Kidney capillary endothelial cell (primary cell): ENCODE measurements around the gene VWA1.
"Not testable (repeated sequence)": the region's sequence is repeated elsewhere in the genome, so short reads cannot be mapped to it uniquely, and the experiment has no call there.

Experiments used
- DNase-seq: peaks from one replicate; pipeline ENCODE4 v3.0.0-alpha.2; 2018; ENCODE audit warnings: low spot score

Gene VWA1

DNA sequence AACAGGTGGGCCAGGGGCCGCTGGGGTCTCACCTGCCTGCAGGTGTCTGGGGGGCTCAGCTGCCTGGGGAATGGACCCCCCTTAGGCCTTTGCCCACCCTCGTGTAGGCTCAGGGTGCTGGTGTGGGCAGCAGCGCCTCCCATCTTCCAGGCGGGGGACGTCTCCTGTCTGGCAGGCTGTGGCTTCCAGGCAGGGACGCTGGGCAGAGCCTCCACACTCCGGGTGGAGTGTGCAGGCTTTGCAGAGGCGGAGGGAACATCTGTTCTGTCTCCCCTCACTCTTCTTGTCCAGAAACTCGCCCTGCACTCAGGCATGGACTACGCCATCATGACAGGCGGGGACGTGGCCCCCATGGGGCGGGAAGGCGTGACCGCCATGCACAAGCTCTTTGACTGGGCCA is 20.4 kb downstream of the VWA1 start:
- not testable (repeated sequence) for DNase-seq

DNA sequence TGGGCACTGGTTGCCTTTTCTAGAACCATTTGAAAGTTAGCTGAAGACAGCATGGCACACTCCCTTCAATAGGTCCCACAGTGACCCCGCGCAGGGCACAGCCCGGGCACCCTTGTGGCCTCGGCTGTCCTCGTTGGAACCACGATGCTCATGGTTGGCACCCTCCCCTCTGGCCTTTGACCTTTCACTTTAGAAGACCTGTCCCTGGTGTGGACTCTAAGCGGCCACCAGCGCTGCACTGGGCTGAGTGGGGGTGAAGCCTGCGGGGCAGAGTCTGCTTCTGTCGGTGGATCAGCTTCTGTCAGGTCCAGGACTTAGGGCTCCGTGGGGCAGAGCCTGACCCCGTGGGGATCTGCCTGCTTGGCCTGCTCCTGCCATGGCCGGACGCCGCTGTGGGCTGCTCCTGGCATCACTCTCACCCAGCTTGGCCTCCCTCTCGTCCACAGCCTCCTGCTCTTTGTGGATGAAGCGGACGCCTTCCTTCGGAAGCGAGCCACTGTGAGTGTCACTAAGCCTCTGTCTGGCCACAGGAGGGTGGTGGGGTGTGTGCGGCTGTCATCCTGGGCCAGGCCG is 21.3 kb downstream of the VWA1 start:
- DNase-seq = not testable (repeated sequence)

DNA sequence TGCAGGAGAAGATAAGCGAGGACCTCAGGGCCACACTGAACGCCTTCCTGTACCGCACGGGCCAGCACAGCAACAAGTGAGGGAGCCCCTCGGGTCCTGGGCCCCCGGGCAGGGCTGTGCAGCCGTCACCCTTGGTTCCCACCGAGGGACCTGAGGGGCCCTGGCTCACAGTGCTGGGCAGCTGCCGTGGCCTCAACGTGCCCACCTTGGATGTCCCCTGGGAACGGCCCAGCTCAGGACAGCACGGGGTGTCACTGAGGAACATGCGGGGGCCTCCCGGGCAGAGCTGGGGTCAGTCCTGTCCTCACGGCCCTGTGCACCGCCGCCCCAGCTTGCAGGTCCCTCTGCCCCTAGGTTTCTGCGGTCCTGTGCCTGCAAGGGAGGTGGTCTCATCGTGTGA is 23.7 kb downstream of the VWA1 start:
- not testable (repeated sequence) for DNase-seq

DNA sequence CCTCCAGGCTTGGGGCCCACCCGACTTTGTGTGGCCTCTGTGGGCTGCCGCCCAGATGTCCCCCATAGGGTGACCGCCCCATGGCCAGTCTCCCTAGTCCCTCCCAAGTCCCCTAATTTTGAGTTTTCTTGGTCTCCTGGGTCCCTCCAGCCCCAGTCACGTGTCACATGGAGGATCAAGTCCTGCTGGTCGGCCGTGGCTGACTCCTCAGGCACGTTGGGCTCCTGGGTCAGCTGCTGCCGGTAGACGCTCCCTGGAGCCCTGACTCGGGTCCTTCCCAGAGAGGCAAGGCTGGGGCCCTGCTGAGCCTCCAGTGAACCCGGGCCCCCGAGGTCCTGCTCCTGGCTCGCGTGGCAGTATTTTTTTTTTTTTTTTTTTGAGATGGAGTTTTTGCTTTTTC is 24.2 kb downstream of the VWA1 start:
- not testable (repeated sequence) for DNase-seq

DNA sequence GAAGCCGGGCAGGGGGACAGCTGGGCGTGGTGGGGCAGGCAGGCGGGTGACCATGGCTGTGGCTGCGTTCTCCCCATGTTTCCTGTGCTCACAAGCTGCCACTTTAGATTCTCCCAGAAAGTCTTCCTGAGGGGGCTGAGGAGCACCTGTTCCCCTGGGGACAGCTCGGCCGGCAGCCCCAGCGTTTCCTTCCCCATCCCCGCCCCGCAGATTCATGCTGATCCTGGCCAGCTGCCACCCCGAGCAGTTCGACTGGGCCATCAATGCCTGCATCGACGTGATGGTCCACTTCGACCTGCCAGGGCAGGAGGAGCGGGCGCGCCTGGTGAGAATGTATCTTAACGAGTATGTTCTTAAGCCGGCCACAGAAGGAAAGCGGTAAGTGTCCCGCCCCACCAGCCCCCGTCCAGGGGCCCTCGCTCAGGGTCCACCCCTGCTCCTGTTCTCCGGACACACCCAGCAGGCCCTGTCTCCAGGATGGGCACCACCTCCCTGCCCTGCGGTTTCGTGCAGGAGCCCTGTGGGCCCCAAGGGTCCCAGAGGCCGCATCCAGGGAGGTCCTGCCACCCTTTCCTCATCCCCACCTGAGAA is 25.1 kb downstream of the VWA1 start:
- DNase-seq = no peak

DNA sequence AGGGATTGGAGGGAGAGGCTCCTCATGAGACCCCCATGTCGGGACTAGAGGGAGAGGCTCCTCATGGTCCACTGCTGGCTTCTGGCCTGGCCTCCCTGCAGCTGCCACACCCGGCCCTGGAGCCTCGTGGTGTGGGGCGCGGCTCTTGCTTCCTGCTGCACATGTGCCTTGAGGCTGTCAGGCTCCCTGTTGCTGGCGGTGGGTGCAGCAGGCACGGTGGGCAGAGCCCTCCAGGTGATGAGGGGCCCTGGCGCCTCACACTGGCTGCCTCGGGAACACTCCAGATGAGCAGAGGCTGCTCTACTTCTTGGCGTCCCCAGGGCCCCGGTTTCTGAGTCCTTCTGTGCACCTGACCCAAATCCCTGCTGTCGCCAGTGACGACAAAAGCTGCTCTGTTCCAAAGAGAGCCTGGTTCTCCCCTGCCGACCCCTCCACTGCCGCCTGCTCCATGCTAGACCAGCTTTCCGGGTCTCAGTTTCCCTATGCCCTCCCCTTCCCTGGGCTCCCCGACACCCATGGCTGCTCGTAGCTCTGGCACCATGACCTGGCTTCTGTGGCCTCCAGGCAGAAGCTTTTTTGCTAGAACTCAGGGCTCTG is 26.3 kb downstream of the VWA1 start:
- DNase-seq = no peak

DNA sequence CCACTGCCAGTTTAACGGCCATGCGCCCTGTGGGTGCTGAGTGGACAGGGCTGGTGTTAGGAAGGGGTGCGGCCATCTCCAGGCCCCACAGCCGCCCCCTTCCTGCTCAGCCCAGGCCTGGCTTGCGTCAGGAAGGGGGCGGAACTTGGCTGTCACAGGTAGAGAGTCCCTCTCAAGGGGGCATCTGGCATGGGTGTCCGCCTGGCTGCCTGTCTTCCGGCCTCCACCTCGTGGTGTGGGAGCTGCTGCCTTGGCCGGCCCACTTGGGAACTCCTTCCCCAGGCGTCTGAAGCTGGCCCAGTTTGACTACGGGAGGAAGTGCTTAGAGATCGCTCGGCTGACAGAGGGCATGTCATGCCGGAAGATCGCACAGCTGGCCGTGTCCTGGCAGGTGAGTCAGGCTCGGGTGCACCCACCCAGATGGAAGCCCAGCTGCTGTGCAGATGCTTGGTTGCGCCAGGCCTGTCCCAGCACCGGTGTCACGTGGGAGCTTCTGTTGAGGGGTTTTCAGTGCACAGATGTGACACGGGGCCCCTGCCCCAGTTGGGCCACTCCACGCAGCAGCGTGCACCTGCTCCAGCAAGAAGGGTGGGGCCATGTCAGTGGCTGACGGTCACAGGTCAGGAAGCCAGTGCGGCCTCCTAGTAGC is 27.0 kb downstream of the VWA1 start:
- peak; percentile 51 for DNase-seq

DNA sequence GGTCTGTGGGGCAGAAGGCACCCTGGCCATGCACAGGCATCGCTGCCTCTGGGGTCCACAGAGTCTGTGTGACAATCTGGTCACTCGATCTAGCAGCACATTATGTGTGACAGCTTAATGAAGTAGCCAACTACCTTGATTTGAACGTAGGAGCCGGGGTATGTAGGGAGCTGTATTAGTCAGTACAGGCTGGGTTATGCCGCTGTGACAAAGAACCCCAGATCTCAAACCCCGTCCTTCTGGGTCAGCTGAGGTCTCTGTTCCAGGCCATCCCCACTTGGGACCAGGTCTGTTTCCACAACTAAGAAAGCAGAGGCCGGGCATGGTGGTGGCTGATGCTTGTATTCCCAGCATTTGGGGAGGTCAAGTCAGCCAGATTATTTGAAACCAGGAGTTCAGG is 27.8 kb downstream of the VWA1 start:
- no peak for DNase-seq

DNA sequence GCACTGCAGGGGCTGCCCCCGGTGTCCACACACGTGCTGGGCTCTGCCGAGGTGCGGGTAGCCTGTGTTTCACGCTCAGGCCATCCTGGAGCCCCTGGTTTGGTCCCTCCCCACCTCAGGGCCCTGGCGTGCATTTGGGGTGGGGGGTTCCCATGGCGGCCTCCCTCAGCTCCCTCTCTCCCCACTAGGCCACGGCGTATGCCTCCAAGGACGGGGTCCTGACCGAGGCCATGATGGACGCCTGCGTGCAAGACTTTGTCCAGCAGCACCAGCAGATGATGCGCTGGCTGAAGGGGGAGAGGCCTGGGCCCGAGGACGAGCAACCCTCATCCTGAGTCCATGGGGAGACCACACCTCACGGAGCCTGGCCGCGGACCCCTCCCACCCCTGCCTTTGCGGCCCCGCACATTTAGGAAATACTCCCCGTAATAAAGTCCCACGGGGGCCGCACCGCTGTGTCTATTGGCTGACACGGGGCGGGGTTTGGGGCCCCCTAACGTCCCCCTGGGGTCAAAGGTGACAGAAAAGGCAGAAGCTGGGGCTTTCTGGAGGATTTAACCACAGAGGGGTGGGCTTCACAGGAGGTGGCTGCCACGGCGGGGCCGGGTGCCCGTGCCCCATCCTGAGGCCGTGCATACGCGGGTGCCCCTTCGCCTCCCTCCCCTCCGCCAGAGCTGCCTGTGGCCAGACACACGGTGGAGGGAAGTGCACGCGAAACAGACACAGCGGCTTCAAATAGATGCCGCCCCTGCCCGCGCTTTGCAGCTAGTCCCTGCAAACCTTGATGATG is 32.9 kb downstream of the VWA1 start:
- not testable (repeated sequence) for DNase-seq

DNA sequence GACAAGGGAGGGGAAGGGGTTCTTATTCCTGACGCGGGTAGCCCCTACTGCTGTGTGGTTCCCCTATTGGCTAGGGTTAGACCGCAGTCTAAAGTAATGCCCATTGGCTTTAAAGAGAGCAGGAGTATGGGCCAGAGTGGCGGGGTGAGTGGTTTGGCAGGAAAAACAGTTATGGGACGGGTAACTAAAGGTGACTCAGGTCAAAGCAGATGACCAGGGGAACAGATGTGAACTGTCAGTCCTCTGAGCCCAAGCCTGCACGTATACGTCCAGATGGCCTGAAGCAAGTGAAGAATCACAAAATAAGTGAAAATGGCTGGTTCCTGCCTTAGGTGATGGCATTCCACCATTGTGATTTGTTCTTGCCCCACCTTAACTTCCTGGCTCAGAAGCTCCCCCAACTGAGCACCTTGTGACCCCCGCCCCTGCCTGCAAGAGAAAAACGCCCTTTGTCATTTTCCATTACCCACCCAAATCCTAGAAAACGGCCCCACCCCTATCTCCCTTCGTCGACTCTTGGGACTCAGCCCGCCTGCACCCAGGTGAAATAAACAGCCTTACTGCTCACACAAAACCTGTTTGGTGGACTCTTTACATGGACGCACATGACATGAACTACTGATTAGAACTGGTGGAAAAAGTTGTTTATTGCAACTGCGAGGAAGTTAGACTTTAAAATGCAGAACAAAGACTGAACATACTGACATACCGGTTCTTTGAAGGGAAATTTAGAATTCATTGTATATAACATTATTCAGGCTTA is 35.3 kb downstream of the VWA1 start:
- peak; percentile 9 for DNase-seq

DNA sequence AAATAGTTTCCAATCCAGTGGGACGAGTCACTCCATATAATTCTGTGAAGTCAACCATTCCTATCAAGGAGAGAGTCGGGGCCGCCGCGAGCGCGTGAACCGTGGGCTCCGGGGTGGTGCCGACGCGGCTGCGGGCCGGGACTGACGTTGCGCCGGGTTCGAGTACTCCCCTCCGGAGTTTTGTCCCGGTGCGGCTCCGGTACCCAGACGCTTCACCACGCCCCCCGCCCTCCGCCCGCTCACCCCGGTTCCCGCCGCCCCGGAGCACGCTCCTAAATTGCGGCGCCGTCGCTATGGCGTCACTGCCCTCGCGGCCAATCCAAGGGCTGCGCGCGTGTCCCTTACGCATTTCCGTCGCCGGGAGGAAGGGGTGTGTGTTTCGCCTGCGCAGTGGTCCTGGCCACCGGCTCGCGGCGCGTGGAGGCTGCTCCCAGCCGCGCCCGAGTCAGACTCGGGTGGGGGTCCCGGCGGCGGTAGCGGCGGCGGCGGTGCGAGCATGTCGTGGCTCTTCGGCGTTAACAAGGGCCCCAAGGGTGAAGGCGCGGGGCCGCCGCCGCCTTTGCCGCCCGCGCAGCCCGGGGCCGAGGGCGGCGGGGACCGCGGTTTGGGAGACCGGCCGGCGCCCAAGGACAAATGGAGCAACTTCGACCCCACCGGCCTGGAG is 36.0 kb downstream of the VWA1 start, which contains the start of gene ATAD3B:
Gene ATAD3B (plus strand): TSS at position 377 of the 664 bp plus-strand sequence. CDS start 120 bp downstream, at position 497.
- peak; percentile 79 for DNase-seq

DNA sequence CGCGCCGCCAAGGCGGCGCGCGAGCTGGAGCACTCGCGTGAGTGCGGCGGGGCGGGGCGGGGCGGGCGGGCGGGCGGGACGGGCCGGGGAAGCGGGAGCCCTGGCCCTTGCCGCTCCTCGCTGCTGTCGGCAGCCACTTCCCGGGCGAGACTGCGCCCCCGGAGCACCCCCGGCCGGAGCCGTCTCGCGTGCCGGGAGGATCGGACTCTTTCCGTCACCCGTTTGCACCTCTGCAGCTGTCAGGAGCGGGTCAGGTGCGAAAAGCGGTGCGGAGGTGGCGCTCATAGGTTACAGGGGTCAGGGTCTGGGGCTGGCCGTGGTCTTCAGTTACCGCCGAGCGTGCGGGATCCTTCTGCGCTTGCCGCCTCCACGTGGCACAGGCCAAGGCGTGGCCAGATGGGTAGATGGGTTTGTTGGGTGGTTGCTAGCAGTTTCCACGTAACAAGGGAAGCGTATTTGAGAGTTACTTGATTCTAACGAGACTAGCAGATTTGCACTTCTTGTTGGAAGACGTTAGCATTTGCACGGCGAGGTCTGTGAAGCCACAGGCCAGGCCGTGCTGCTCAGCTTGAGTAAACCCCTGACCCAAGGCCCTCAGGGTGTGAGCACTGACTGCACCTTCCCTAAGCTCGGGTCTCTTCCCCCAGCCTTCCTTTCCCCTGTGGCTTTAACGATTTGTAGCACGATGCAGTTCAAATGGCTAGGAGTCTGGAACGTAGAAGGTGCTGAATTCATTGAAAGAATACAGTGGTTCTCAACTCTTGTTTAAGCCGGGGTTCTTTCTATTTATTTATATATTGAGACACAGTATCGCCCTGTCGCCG is 36.8 kb downstream of the VWA1 start:
- DNase-seq = peak; percentile 7

DNA sequence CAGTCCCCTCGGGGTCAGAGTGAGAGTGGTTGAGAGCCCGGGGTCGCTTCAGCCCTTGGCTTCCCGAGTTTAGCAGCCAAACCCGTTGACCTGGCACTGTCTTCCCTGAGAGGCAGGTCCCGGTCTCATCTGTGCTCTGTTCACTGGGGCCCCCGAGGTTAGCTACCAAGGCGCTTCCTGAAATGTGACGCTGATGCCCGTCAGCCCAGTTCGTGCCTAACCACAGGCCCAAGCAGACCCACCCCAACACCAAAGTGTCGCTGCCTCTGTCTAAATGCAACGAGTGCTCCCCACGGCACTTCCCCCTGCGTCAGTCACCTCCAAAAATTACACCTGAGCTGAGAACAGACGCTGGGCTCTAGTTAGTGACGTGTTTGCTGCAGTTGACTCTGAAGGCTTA is 40.5 kb downstream of the VWA1 start:
- not testable (repeated sequence) for DNase-seq

DNA sequence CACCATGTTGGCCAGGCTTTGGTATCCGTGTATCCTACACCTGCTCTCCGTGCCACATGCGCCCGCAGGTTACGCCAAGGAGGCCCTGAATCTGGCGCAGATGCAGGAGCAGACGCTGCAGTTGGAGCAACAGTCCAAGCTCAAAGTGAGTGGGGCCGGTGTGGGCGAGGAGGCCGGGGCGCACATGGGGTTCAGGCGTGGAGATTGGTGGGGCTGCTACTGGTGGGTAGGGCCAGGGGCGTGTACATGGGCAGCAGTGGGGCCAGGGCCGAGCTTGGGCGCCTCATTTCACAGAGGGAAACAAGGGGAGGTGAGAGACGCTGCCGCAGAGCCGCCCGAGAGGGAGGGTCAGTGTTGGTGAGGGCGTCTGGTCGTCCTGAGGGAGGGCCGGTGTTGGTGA is 41.7 kb downstream of the VWA1 start:
- DNase-seq = no peak

DNA sequence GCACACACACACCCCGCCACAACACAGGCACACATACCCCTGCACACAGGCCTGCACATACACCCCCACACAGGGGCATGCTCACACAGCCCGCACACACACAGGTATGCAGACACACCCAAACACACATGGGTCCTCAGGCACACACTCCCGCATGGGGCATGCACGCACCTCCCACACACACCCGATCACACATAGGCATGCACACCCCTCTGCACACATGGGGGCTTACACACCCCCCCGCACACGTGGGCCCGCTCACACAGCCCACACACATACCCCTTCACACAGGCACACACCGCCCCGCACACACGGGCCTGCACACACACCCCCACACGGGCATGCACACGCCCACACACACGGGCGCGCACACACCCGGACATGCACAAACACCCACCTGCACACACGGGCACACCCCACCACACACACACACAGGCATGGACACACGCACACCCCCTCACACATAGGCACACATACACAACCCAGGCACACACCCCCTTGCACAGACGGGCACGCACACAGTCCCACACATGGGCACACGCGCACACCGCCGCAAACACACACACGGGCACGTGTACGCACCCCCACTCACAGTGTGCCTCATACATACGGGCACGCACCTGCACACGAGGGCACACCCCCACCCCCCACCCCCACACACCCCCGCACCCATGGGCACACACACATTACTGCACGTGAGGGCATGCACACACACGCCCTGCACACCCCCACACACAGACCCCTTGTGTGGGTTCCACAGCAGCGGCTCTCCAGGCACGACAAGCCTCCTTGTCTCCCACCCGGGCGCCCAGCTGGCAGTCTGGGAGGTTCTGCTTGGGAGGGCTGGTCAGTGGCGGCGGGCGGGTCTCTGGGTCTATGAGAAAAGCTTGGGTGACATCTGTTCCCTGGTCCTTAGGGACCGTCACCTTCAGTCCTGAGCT is 44.3 kb downstream of the VWA1 start:
- DNase-seq = no peak

DNA sequence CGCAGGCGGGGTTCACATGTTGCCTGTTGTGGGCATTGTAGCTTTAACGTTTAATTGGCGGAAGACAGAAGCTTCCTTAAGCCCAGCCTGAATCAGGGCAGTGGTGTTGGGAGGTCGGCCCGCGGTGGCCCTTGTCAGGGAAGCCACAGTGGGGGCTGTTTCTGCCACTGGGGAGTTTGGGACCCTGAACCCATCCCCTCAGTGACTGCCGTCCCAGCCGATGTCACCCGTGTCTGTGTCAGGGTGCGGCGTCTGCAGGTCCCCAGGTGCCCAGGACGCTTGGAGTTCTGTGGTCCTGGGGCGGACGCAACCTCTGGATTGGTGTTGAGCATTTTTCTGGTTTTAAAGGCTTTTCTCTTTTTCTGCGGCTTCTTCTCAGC is 45.0 kb downstream of the VWA1 start:
- DNase-seq = not testable (repeated sequence)

DNA sequence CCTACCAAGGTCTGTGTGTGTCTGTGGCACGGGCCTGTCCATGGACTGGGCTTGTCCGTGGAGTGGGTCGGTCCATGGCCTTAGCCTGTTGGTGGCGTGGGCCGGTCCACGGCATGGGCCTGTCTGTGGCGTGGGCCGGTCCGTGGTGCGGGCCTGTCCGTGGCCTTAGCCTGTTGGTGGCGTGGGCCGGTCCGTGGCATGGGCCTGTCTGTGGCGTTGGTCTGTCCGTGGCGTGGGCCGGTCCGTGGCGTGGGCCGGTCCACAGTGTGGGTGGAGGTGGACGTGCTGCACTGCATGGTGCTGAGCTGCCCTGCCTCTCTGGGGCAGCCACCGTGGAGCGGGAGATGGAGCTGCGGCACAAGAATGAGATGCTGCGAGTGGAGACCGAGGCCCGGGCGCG is 46.3 kb downstream of the VWA1 start:
- DNase-seq = not testable (repeated sequence)

DNA sequence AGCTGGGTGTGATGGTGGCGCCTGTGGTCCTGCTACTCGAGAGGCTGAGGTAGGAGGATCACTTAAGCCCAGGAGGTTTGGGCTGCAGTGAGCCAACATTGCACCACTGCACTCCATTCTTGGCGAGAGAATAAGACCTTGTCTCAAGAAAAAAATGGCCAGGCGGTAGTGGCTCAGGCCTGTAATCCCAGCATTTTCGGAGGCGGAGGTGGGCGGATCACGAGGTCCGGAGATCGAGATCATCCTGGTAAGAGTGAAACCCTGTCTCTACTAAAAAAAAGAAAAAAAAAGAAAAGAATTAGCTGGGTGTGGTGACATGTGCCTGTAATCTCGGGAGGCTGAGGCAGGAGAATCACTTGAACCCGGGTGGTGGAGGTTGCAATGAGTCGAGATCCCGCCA is 47.4 kb downstream of the VWA1 start:
- DNase-seq = no peak

DNA sequence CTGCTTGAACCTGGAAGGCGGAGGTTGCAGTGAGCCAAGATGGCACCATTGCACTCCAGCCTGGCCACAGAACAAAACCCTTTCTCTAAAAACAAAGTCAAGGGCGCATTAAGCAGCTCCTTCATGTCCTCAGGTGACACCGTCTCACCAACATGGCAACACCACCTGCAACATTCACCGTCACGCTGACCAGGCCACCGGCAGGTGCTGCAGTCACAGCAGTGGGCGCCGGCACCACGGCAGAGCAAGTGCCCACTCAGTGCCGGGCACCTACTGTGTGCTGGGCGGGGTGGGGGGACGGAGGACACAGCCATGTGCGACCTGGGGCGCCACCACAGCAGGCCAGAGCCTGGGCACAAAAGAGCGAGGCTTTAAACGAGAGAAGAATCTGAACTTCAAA is 48.2 kb downstream of the VWA1 start:
- DNase-seq = no peak
